ENCODE measurements around the gene ZNF593OS.
A peak's percentile ranks its signal among the peaks of the same experiment; 100 is the strongest.

The ZNF593OS gene

DNA sequence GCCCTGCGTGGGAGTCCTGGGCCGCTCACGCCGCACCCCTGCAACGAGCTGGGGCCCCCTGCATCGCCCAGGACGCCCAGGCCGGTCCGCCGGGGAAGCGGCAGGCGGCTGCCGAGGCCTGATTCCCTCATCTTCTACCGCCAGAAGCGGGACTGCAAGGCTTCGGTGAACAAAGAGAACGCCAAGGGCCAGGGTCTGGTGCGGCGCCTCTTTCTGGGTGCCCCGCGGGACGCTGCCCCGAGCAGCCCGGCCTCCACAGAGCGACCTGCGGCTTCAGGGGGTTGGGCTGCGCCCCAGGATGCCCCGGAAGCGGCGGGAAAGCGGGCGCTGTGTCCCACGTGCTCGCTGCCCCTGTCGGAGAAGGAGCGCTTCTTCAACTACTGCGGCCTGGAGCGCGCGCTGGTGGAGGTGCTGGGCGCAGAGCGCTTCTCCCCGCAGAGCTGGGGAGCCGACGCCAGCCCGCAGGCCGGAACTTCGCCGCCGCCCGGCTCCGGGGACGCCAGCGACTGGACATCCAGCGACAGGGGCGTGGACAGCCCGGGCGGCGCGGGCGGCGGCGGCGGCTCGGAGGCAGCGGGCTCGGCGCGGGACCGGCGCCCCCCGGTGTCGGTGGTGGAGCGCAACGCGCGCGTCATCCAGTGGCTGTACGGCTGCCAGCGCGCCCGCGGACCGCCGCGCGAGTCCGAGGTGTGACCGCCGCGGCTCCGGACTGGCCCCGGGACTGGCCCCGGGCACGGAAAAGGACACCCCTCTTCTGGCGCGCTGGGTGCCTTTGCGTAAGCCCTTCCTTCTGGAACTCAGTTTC is 10.0 kb downstream of the ZNF593OS start:
- peak overlapping the region; percentile 48 for H3K4me3 ChIP-seq (ENCODE audit: low read length)
- DNase-seq (ENCODE audit: low read depth, low spot score), result peak; percentile 38

DNA sequence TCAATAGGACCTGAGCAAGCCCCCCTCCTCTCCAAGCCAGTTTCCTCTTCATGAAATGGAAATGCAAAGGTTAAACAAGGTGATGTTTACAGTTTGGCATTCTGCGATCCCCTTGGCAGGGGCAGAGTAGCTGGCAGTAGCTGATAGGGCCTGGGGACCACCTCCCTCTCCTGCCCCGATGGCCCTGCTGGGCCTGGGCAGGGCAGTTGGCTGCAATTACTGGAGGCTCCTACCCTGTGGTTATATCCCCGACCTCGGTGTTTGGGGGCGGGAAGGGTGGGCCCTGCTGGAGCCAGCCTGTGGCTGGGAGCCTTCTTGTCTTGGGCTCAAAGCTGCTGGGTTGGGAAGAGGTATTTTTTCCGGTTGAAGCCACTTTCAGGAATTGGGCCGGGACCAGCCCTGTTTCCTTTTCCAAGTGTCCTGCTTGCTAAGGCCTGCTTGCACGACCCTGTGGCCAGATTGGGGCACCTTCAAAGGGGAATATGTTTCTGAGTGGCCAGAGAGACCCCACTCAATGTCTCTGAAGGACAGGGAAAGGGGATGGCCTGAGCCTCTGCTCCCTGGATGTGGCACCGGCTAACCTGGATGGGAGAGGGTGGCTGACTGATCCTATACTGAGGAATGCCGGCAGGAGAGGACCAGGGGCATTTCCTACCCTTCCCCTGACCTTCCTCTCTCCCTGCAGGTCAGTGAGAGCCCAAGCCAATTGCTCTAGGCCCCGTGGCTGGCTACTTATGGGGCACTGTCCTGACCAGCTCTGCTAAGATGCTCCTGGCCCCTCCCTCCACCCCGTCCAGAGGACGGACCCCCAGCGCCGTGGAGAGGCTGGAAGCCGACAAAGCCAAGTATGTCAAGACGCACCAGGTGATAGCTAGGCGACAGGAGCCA is 10.9 kb downstream of the ZNF593OS start:
- DNase-seq (ENCODE audit: low read depth, low spot score), result no peak
- H3K4me3 ChIP-seq (ENCODE audit: low read length), result no peak overlapping the region

DNA sequence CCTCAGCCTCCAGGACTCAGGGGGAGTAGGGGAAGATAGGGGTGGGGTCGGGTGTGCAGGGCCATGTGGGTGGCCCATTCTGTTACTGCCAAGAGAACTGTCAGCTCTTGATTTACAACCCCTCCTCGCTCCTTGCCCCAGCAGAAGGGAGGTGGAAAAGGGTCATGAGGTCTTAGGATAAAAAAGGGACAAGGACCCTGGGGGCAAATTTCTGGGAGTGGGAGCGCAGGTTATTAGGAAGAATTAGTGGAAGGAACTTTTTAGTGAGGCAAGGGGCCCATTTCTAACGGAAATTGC is 11.9 kb downstream of the ZNF593OS start:
- H3K4me3 ChIP-seq (ENCODE audit: low read length), result no peak overlapping the region

DNA sequence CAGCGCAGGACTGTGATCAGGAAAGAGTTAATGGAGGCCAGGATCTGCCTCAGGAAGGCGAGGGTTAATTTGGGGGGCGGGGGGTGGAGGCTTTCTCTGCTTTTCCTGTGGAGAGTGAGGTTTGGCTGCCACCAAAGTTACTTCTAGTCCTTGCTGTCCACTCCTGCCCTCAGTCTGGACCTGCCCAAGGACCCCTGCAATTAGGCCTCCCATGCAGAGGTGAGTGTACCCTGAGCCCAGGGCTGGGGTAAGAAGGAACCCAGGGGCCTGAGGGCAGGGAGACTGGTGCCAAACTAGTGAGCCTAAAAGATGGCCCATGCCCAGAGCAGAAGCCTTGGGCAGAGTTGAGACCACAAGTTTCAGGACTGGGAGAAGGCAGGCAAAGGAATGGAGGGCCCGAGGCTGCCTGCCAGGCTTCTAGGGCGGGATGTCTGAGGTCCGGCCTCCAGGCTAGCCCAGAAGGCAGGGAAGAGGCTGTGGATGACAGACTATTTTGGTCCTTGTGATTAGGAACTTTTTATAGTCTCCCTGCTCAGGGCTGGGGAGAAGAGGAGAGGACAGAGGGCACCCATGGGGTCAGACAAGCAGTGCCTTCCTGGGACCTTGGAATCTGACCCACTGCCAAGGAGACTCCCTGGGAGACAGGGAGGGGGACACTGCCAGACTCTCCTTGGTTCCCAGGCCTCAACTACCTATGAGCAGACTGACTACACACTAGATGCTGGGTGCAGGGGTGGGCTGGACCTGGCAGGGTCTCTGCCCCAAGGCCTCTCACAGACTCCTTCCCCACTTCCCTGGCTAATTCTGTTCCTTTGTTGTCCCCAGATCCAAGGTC is 12.5 kb downstream of the ZNF593OS start, which contains the start of gene FAM110D:
FAM110D (plus strand) TSS at position 172 of the 835 bp plus-strand sequence. CDS start 2,213 bp downstream, outside the sequence.
- peak within 1 kb of the TSS; percentile 20 for H3K4me3 ChIP-seq (ENCODE audit: low read length)
- DNase-seq (ENCODE audit: low read depth, low spot score), result no peak

More for the DNA sequence above, 11.9 kb downstream of the ZNF593OS start:
- DNase-seq (ENCODE audit: low read depth, low spot score), result no peak

DNA sequence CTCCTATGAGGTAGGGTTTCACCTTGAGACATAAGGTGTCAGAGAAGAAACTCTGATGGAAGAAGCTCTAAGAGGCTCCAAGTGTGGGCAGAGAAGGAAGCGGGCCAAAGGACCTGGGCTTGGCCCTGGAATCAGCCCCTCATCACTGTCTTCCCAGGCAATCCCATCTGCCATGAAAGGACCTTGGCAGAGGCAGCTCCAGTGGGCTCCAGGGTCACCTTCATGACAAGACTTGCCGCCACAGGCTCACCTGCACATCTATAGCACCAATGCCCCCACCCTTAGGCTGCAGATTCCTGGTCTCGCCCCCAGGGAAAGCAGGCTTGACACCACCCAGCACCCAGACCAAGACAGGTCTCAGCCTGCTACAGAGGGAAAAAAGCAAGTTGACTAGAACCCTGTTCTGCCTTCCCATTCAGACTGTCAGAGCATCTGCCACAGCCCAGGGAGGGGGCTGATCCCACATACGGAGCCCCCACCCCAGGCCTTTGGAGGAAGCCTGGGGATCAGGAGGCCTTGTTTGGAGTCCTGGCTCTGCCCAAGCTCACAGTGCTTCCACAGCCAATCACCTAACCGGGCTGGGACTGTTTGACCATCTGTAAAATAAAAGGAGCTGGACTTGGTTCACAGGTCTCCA is 13.2 kb downstream of the ZNF593OS start:
- DNase-seq (ENCODE audit: low read depth, low spot score), result no peak
- no peak overlapping the region for H3K4me3 ChIP-seq (ENCODE audit: low read length)

DNA sequence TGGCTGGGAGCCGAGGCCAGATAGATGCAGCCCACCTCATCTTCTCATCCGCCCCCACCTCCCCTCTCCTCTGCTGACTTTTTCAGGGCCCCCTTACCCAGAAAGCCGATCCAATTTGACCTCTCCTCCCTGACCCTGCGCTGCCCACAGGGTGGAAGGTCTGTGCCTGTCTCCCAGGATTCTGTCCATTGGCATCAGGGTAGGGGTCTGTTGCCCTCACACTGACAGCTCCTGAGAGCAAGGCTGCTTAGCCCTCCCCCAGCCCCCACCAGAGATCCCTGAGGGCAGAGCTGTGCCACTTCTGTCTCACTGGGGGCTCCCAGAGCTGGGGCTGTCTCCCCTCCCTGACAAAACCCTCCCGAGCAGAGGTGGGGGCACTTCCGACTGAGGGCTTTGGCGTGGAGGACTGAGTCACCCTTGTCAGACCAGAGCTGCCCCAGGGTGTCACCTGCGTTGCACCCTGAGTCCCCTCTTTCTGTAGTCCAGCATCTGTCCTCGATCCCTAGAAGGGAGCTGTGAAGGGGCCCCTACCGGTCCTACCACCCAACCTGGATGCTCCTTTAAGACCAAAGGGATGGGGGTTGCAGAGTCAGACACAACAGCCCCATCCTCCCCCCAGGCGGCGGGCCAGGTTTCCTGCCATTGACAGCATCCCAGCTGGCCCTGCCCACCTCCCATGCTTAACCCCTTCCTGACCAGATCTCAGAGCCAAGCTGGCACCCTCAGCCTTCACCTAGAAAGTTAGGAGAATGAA is 15.2 kb downstream of the ZNF593OS start:
- peak; percentile 75 for DNase-seq (ENCODE audit: low read depth, low spot score)
- peak overlapping the region; percentile 32 for H3K4me3 ChIP-seq (ENCODE audit: low read length)

DNA sequence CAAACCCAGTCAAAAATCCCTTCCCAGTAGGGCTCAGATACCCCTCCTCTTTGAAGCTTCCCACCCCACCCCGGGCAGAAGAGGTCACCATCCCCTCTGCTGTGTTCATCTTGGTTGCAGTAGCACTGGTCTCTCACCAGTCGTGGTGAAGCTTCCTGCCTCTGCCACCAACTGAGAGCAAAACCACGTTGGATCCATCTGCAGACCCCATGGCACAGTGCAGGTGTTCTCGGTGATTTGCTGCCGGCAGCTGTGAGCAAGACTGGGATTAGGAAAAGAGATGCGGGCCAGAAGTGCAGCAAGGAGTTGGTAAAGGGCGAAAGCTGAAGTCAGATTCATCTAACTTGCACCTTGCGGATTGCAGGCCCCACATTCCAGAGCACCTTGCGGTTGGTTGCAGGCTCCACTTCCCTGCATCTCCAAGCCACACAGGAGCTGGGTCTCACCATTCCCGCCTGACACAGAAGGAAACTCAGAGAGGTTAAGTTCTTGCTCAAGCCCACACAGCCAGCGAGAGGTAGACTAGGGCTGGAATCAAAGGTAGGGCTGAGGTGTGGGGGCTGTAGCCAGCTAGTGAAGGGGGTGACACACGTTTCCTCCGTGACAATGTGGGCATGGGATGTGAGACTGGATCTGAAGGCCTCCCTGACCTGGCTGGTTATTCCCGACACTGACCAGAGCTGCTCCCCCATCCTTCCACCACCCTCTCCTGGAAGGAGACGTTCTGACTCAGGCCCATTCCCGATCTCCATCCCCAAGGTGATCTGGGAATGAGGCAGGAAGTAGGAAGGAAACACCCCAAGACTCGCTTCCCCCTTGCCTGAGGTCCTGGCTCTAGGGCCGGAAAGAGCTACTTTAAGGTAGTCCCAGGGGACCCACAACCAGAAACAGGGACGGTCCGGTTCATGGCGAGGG is 16.0 kb downstream of the ZNF593OS start:
- DNase-seq (ENCODE audit: low read depth, low spot score), result peak; percentile 70
- H3K4me3 ChIP-seq (ENCODE audit: low read length), result no peak overlapping the region

DNA sequence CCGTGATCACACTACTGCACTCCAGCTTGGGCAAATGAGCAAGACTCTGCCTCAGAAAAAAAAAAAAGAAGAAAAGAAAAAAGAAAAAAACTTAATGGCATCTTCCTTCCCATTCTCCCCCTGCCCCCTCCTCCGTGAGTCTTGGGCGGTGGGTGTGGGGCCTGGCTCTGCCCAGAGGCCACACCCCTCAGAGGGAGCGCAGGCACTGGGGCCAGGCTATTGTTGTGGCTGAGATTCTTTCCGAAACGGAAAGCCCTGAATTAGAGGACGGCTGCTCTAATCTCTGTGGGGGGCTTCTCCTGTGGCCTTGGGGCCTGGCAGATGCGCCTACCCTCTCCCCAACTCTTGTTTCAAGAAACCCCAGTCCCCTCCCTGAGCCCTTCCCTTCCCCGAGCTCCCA is 16.9 kb downstream of the ZNF593OS start:
- no peak overlapping the region for H3K4me3 ChIP-seq (ENCODE audit: low read length)
- DNase-seq (ENCODE audit: low read depth, low spot score), result no peak

DNA sequence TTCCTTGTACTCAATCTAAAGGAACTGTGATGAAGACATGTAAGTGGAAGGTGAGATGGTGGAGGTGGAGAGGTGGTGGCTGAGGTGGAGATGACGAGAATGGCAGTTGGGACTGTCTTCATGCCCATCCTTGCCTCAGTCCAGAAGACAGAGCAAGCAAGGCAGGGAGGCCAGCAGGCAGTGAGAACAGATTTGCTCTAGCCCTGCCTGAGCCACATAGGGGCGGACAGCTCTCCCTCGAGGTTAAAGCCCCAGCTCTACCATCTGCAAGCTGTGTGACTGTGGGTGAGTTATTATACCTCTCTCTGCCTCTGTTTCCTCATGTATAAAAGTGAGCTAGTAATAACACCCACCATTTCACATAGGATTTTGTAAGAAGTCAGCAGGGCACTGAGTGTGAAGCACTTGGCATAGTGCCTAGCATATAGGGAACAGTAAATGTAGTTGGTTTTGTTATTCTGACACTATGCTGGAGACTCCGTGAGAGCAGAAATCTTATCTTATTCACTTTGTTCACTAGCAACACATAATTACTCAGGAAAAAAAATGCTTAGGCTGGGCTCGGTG is 17.6 kb downstream of the ZNF593OS start:
- H3K4me3 ChIP-seq (ENCODE audit: low read length), result no peak overlapping the region
- DNase-seq (ENCODE audit: low read depth, low spot score), result no peak

DNA sequence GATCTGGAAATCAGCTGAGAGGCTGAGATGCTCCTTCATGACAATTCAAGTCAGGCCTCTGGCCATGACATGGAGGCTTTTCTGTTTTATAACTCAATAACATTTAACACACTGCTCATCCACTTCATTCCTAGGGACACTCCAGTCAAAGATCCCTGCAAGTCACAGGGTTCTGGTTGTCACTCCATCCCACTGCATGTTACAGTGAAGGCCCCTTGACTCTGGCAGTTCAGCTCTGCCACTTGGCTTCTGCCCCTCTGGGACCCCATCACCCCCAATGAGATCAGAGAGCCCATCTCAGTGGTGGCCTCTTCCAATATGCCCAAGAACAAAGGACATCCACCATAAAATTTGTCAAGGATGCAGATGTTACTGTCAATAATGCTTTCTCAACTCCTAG is 22.7 kb downstream of the ZNF593OS start:
- no peak for DNase-seq (ENCODE audit: low read depth, low spot score)
- no peak overlapping the region for H3K4me3 ChIP-seq (ENCODE audit: low read length)

DNA sequence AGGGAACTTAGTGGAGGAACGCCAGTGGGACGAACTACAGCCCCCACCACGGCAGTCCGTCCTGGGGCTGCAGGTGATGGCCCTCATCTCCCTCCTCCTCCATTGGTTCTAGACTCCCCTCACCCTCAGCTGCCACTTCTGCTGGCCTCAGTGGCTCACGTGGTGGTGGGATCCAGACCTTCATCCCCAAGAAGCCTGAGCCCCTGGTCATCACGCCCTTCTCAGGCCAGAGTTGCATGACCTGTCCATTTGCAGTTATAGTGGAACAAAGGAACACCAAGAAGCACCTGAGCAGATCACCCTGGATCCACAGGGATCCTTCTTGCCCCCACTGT is 25.7 kb downstream of the ZNF593OS start:
- no peak overlapping the region for H3K4me3 ChIP-seq (ENCODE audit: low read length)
- DNase-seq (ENCODE audit: low read depth, low spot score), result no peak

DNA sequence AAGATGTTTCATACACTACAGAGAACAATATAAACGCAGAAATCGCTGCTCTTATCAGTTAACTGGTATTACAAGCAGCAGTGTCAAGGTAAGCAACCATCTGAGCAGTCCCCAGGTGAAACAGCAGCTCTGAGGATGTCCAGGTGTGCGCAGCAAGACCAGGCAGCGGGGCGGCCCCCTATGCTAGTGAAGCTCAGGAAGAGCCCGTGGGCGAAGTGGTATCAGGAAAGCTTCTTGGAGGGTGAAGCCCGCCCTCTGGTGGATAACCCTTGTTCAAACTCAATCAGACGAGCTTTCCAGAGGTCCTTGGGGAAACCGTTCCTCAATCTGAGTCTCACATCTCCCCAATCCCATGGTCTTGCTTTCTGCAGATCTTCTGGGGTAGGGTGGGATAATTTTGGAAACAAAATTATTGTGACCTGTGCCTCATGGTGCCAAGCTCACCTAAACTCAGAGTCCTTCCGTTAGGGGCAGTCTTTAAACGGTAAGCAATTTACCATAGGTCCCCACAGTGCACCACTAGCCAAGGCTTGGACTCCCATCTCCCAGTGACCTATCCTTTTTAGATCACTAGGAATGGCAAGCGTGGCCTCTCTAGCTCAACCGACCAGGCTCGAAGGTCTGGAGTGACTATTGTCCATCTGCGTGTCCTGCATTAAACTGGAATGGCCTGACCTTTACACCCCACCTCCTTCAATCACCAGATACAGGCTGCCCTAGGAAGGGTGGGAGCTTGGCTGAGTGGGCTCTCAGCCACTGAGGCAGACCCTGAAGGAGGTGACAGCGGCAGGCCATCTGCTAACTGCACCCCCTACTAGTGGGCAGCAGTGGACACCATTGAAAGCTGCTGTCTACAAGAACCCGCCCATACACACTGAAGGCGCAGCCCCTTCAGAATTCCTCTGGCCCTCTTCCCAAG is 26.3 kb downstream of the ZNF593OS start:
- DNase-seq (ENCODE audit: low read depth, low spot score), result peak; percentile 79
- H3K4me3 ChIP-seq (ENCODE audit: low read length), result no peak overlapping the region

DNA sequence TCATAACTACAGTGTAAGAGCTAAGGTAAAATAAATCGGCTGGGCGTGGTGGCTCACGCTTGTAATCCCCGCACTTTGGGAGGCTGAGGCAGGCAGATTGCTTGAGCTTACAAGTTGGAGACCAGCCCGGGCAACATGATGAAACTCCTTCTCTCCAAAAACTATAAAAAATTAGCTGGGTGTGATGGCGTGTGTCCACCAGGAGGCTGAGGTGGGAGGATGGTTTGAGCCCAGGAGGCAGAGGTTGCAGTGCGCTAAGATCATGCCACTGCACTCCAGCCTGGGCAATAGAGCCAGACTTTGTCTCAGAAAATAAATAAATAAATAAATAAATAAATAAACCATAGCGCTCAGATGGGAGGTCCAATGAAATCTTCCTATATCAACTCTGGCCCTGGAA is 29.5 kb downstream of the ZNF593OS start:
- no peak overlapping the region for H3K4me3 ChIP-seq (ENCODE audit: low read length)

DNA sequence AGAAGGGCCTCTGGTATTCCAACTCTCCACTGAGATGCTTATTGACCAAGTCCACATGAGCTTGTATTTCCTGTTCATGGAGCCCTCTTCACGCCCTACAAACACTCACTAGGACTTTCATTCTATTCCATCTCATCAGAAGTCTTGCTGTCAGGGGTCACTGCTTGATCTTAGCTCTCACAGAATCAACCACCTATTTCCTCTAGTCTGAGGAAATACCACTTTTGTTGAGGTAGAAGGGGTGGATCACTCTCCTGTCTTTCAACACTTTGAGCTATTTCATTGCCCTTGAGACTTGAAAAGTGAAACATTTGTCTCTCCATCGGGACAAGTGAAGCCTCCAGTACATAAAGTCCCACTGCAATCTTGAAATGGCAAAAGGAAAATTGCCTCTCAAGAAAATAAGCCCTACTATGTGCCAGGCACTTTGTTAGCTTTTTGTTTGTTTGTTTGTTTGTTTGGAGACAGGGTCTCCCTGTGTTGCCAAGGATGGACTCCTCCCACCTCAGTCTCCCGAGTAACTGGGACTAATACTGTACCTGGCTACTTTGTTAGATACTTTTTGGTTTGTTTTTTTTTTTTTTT is 32.6 kb downstream of the ZNF593OS start:
- peak; percentile 59 for DNase-seq (ENCODE audit: low read depth, low spot score)
- H3K4me3 ChIP-seq (ENCODE audit: low read length), result no peak overlapping the region

More for the DNA sequence above, 29.5 kb downstream of the ZNF593OS start:
- no peak for DNase-seq (ENCODE audit: low read depth, low spot score)

DNA sequence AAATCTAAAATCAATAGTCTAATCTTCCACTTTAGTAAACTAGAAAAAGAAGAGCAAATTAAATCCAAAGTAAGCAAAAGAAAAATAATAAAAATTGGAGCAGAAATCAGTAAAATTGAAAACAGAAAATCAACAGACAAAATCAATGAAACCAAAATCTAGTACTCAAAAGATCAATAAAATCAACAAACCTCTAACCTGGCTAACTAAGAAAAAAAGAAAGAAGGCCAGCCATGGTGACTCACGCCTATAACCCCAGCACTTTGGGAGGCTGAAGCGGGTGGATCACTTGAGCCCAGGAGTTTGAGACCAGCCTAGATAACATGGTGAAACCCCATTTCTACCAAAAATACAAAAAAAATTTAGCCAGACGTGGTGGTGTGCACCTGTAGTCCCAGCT is 37.2 kb downstream of the ZNF593OS start:
- no peak overlapping the region for H3K4me3 ChIP-seq (ENCODE audit: low read length)
- DNase-seq (ENCODE audit: low read depth, low spot score), result no peak

DNA sequence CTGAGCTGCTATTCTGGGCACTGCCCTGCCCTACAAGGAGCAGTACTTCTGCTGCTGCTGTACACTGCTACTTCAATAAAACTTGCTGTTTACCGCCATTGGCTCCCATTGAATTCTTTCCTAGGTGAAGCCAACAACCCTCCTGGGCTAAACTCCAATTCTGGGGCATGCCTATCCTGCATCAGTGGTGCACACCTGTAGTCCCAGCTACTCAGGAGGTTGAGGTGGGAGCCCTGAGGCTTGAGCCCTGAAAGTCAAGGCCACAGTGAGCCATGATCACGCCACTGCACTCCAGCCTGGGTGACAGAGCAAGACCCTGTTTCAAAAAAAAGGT is 38.8 kb downstream of the ZNF593OS start:
- DNase-seq (ENCODE audit: low read depth, low spot score), result no peak
- no peak overlapping the region for H3K4me3 ChIP-seq (ENCODE audit: low read length)
